SK-N-SH treated with all-trans-retinoic acid at 6 μM for 48 hours (cell line): Measurements from ENCODE around the gene MAPK12.

Source experiments
- ATAC-seq: fragments of 200-7000 bp; cut with Tn5 transposase; 3 replicates; pipeline ENCODE4 v1.9.1; 2020; ENCODE audit warnings: mild to moderate bottlenecking, moderate library complexity
- BACH2 ChIP-seq: fragments of 250-450 bp; sonication (Bioruptor Pico); IDR thresholded peaks from 2 replicates; pipeline ENCODE4 v1.9.0; 2021; ENCODE audit warnings: mild to moderate bottlenecking, borderline replicate concordance
- CREB5 ChIP-seq: fragments of 250-450 bp; sonication (Bioruptor Pico); IDR thresholded peaks from 2 replicates; pipeline ENCODE4 v1.5.1; 2020; ENCODE audit warnings: low read depth, mild to moderate bottlenecking, moderate library complexity
- CSDC2 ChIP-seq: fragments of 250-450 bp; sonication (Bioruptor Pico); IDR thresholded peaks from 2 replicates; pipeline ENCODE4 v1.5.0; 2020; ENCODE audit warnings: mild to moderate bottlenecking, moderate library complexity
- CSRNP3 ChIP-seq: fragments of 250-450 bp; sonication (Bioruptor Pico); IDR thresholded peaks from 2 replicates; pipeline ENCODE4 v1.5.1; 2021; ENCODE audit warnings: mild to moderate bottlenecking, moderate library complexity
- ESRRG ChIP-seq: fragments of 250-450 bp; sonication (Bioruptor Pico); IDR thresholded peaks from 2 replicates; pipeline ENCODE4 v1.6.1; 2021; ENCODE audit warnings: mild to moderate bottlenecking
- GLIS3 ChIP-seq: fragments of 250-450 bp; sonication (Bioruptor Pico); IDR thresholded peaks from 2 replicates; pipeline ENCODE4 v1.5.0; 2020; ENCODE audit warnings: mild to moderate bottlenecking, moderate library complexity
- ISL1 ChIP-seq: fragments of 250-450 bp; sonication (Bioruptor Pico); IDR thresholded peaks from 2 replicates; pipeline ENCODE4 v2.1.2; 2022; ENCODE audit warnings: mild to moderate bottlenecking, moderate library complexity
- OSR1 ChIP-seq: fragments of 250-450 bp; sonication (Bioruptor Pico); IDR thresholded peaks from 2 replicates; pipeline ENCODE4 v1.8.0; 2022; ENCODE audit warnings: moderate library complexity, mild to moderate bottlenecking, inconsistent platforms
- PATZ1 ChIP-seq: fragments of 250-450 bp; sonication (Bioruptor Pico); IDR thresholded peaks from 2 replicates; pipeline ENCODE4 v1.8.0; 2020; ENCODE audit warnings: mild to moderate bottlenecking, moderate library complexity, borderline replicate concordance
- POU6F1 ChIP-seq: fragments of 250-450 bp; sonication (Bioruptor Pico); IDR thresholded peaks from 2 replicates; pipeline ENCODE4 v1.8.0; 2021; ENCODE audit warnings: low read depth, mild to moderate bottlenecking, moderate library complexity, borderline replicate concordance
- PPARA ChIP-seq: fragments of 250-450 bp; sonication (Bioruptor Pico); IDR thresholded peaks from 2 replicates; pipeline ENCODE4 v1.5.0; 2020; ENCODE audit warnings: mild to moderate bottlenecking, borderline replicate concordance
- RARB ChIP-seq: fragments of 250-450 bp; sonication (Bioruptor Pico); IDR thresholded peaks from 2 replicates; pipeline ENCODE4 v1.8.0; 2021; ENCODE audit warnings: mild to moderate bottlenecking, moderate library complexity
- SNAI2 ChIP-seq: fragments of 250-450 bp; sonication (Bioruptor Pico); IDR thresholded peaks from 2 replicates; pipeline ENCODE4 v1.5.0; 2020; ENCODE audit warnings: mild to moderate bottlenecking, moderate library complexity
- TCF4 ChIP-seq: fragments of 250-450 bp; sonication (Bioruptor Pico); IDR thresholded peaks from 2 replicates; pipeline ENCODE4 v1.8.0; 2021; ENCODE audit warnings: mild to moderate bottlenecking, moderate library complexity, borderline replicate concordance
- TOX ChIP-seq: fragments of 250-450 bp; sonication (Bioruptor Pico); IDR thresholded peaks from 2 replicates; pipeline ENCODE4 v1.8.0; 2021; ENCODE audit warnings: mild to moderate bottlenecking, moderate library complexity, borderline replicate concordance
- TSHZ2 ChIP-seq: fragments of 250-450 bp; sonication (Bioruptor Pico); IDR thresholded peaks from 2 replicates; pipeline ENCODE4 v1.5.0; 2020; ENCODE audit warnings: mild to moderate bottlenecking, moderate library complexity
- ZC3H10 ChIP-seq: fragments of 250-450 bp; sonication (Bioruptor Pico); IDR thresholded peaks from 2 replicates; pipeline ENCODE4 v1.5.1; 2021; ENCODE audit warnings: mild to moderate bottlenecking, moderate library complexity
- ZFP3 ChIP-seq: fragments of 250-450 bp; sonication (Bioruptor Pico); IDR thresholded peaks from 2 replicates; pipeline ENCODE4 v1.5.0; 2020; ENCODE audit warnings: mild to moderate bottlenecking, moderate library complexity
- ZFP30 ChIP-seq: fragments of 450-650 bp; formaldehyde crosslinking; IDR thresholded peaks from 2 replicates; pipeline ENCODE4 v1.5.0; 2022; ENCODE audit warnings: mild to moderate bottlenecking, moderate library complexity
- ZNF565 ChIP-seq: fragments of 450-650 bp; formaldehyde crosslinking; conservative IDR thresholded peaks from 2 replicates; pipeline ENCODE4 v1.5.0; 2020; ENCODE audit warnings: low read depth, mild to moderate bottlenecking, moderate library complexity
- ZNF70 ChIP-seq: fragments of 450-650 bp; formaldehyde crosslinking; IDR thresholded peaks from 2 replicates; pipeline ENCODE4 v1.5.0; 2020; ENCODE audit warnings: mild to moderate bottlenecking, moderate library complexity
- ZNF8 ChIP-seq: fragments of 450-650 bp; formaldehyde crosslinking; IDR thresholded peaks from 2 replicates; pipeline ENCODE4 v1.5.0; 2020; ENCODE audit warnings: mild to moderate bottlenecking, moderate library complexity

MAPK12 gene

GRCh38 chr22:50287731-50288130 is 26.2 kb upstream of the MAPK12 start:
- ATAC-seq = no peak
- TF ChIP-seq RARB (CRISPR knock-in tag) (no peak), TCF4 (CRISPR knock-in tag) (no peak), CSRNP3 (CRISPR knock-in tag) (no peak), ZFP30 (CRISPR knock-in tag) (no peak), ISL1 (CRISPR knock-in tag) (no peak), ZNF565 (CRISPR knock-in tag) (no peak), BACH2 (CRISPR knock-in tag) (no peak), TSHZ2 (no peak), PPARA (CRISPR knock-in tag) (no peak), ZFP3 (no peak), CREB5 (no peak), ZNF70 (CRISPR knock-in tag) (no peak), GLIS3 (no peak), ESRRG (no peak), PATZ1 (no peak), ZNF8 (CRISPR knock-in tag) (no peak), ZC3H10 (CRISPR knock-in tag) (no peak)

GRCh38 chr22:50286701-50287318 is 25.3 kb upstream of the MAPK12 start:
- ATAC-seq = no peak
- no peak for TF ChIP-seq TCF4 (CRISPR knock-in tag)
- no peak for TF ChIP-seq CSRNP3 (CRISPR knock-in tag)
- TF ChIP-seq POU6F1 (CRISPR knock-in tag) = no peak
- no peak for TF ChIP-seq TOX (CRISPR knock-in tag)
- no peak for TF ChIP-seq ISL1 (CRISPR knock-in tag)
- TF ChIP-seq PPARA (CRISPR knock-in tag) = no peak
- TF ChIP-seq ZFP3 = no peak
- no peak for TF ChIP-seq CSDC2 (CRISPR knock-in tag)
- no peak for TF ChIP-seq RARB (CRISPR knock-in tag)
- no peak for TF ChIP-seq CREB5
- no peak for TF ChIP-seq OSR1
- TF ChIP-seq ESRRG = no peak
- TF ChIP-seq ZNF8 (CRISPR knock-in tag) = no peak
- no peak for TF ChIP-seq BACH2 (CRISPR knock-in tag)
- no peak for TF ChIP-seq ZNF70 (CRISPR knock-in tag)
- TF ChIP-seq TSHZ2 = no peak
- TF ChIP-seq SNAI2 (CRISPR knock-in tag) = no peak
